HEK293 (cell line): ENCODE results near the gene EID3.

Source experiments
- CTCF ChIA-PET: fragments of 350-600 bp; formaldehyde crosslinking; extraction: SDS; loops from one replicate; lab custom pipeline; 2021; ENCODE audit warnings: antibody characterized with exemption; lab: Yijun Ruan, JAX
- POLR2A ChIA-PET: fragments of 300-600 bp; formaldehyde crosslinking; extraction: SDS; loops from one replicate; lab custom pipeline; 2020; ENCODE audit warnings: antibody characterized with exemption, inconsistent platforms; lab: Yijun Ruan, JAX
- H3K27ac ChIP-seq: fragments of 200-500 bp; sonication (Bioruptor generic); 2 replicates; pipeline ENCODE4 v1.5.1; 2014; ENCODE audit warnings: low read depth, low read length, control low read depth, inconsistent platforms; ENCODE audit errors: extremely low read depth
- H3K36me3 ChIP-seq, 2 experiments: fragments of 200-500 bp in 1 of 2; sonication (Bioruptor generic) in 1 of 2; 1 replicate in 1 of 2; 2 replicates in 1 of 2; pipeline ENCODE4 v1.5.1; 2014 to 2017; ENCODE audit warnings: inconsistent platforms in 2 of 2, low read length in 2 of 2; ENCODE audit not compliant: control insufficient read depth in 2 of 2, insufficient read depth in 1 of 2
- H3K4me1 ChIP-seq: fragments of 200-500 bp; sonication (Bioruptor generic); 2 replicates; pipeline ENCODE4 v1.5.1; 2014; ENCODE audit warnings: mild to moderate bottlenecking, low read length, inconsistent platforms; ENCODE audit not compliant: control insufficient read depth, insufficient read depth
- H3K4me3 ChIP-seq: 2 replicates; pipeline ENCODE4 v1.5.1; 2011; ENCODE audit warnings: low read depth, mild to moderate bottlenecking, control low read depth, low read length, moderate library complexity
- H3K9me3 ChIP-seq: fragments of 200-500 bp; sonication (Bioruptor generic); 2 replicates; pipeline ENCODE4 v1.5.1; 2014; ENCODE audit warnings: low read depth, low read length, inconsistent platforms; ENCODE audit not compliant: control insufficient read depth, insufficient read depth
- SALL2 ChIP-seq: fragments of 450-650 bp; formaldehyde crosslinking; IDR thresholded peaks from 2 replicates; pipeline ENCODE4 v1.5.0; 2017; ENCODE audit warnings: missing biosample characterization, mild to moderate bottlenecking, missing genetic modification characterization, borderline replicate concordance
- SP2 ChIP-seq: fragments of 450-650 bp; formaldehyde crosslinking; IDR thresholded peaks from 2 replicates; pipeline ENCODE4 v1.5.1; 2016; ENCODE audit warnings: missing biosample characterization, missing genetic modification characterization
- ZBTB20 ChIP-seq: fragments of 450-650 bp; formaldehyde crosslinking; IDR thresholded peaks from 2 replicates; pipeline ENCODE4 v1.5.1; 2016; ENCODE audit warnings: missing biosample characterization, missing genetic modification characterization
- ZNF175 ChIP-seq: fragments of 450-650 bp; formaldehyde crosslinking; IDR thresholded peaks from 2 replicates; pipeline ENCODE4 v1.5.1; 2016; ENCODE audit warnings: missing biosample characterization, missing genetic modification characterization
- TF ChIP-seq, protein P1 (sequence below): fragments of 450-650 bp; formaldehyde crosslinking; IDR thresholded peaks from 2 replicates; pipeline ENCODE4 v1.5.1; 2016; ENCODE audit warnings: missing biosample characterization, missing genetic modification characterization
- TF ChIP-seq, protein P2 (sequence below): fragments of 450-650 bp; formaldehyde crosslinking; IDR thresholded peaks from 2 replicates; pipeline ENCODE4 v1.5.1; 2016; ENCODE audit warnings: missing biosample characterization, missing genetic modification characterization
- TF ChIP-seq, protein P3 (sequence below): fragments of 450-650 bp; IDR thresholded peaks from 2 replicates; pipeline ENCODE4 v1.5.1; 2018; ENCODE audit warnings: missing biosample characterization, missing genetic modification characterization
- TF ChIP-seq, protein P4 (sequence below): fragments of 450-650 bp; formaldehyde crosslinking; IDR thresholded peaks from 2 replicates; pipeline ENCODE4 v1.5.1; 2016; ENCODE audit warnings: missing biosample characterization, missing genetic modification characterization, borderline replicate concordance
- TF ChIP-seq, protein P5 (sequence below): IDR thresholded peaks from 2 replicates; pipeline ENCODE4 v1.6.1; 2011; ENCODE audit warnings: mild to moderate bottlenecking, low read depth, low read length, borderline replicate concordance

Gene EID3

DNA sequence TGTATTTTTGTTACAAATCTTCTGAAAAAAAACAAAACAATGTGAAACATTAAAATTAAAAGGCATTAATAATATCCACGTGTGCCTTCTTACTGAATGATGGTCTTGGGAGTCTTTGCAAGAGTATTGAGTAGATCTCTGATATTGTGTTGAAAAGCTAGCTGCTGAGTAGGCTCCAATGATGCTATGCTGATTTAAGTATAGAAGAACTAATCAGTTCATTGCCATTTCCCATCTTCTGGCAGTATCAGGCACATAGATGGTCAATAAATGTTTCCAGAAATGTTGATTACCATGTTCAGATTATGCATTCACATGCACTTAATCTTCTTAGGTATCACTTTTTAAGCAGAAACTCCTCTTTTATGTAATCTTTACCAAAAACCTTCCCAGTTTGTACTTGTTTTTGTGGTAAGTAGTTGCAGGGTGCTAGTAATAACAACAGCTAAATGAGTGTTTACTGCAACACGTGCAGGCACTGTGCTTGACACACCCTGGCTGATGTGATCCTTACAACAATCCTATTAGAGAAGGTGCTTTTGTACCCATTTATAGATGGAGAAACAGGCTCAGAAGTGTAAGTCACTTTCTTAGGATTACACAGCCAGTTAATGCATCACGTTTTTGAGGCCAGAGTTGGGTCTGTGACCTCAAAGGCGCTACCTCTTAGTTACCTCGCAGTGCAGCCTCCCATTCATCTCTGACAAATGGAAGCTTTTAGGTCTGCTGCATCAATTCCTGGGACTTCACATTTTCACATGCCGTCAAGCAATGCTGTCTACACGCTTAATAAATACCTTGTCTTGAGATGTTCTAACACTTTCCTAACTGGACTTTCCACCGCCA lies 46.9 kb downstream of the EID3 start:
- H3K4me1 ChIP-seq: no peaks in the 10 kb centered on the region
- H3K9me3 ChIP-seq: no peaks in the 10 kb centered on the region
- no peak overlapping the region for H3K4me3 ChIP-seq
- TF ChIP-seq SP2 (tag by site-specific recombination): no peak
- TF ChIP-seq, protein P1, sequence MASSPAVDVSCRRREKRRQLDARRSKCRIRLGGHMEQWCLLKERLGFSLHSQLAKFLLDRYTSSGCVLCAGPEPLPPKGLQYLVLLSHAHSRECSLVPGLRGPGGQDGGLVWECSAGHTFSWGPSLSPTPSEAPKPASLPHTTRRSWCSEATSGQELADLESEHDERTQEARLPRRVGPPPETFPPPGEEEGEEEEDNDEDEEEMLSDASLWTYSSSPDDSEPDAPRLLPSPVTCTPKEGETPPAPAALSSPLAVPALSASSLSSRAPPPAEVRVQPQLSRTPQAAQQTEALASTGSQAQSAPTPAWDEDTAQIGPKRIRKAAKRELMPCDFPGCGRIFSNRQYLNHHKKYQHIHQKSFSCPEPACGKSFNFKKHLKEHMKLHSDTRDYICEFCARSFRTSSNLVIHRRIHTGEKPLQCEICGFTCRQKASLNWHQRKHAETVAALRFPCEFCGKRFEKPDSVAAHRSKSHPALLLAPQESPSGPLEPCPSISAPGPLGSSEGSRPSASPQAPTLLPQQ (tag by site-specific recombination): no peak
- TF ChIP-seq, protein P2, sequence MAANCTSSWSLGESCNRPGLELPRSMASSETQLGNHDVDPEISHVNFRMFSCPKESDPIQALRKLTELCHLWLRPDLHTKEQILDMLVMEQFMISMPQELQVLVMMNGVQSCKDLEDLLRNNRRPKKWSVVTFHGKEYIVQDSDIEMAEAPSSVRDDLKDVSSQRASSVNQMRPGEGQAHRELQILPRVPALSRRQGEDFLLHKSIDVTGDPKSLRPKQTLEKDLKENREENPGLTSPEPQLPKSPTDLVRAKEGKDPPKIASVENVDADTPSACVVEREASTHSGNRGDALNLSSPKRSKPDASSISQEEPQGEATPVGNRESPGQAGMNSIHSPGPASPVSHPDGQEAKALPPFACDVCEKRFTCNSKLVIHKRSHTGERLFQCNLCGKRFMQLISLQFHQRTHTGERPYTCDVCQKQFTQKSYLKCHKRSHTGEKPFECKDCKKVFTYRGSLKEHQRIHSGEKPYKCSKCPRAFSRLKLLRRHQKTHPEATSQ: no peak
- TF ChIP-seq, protein P3, sequence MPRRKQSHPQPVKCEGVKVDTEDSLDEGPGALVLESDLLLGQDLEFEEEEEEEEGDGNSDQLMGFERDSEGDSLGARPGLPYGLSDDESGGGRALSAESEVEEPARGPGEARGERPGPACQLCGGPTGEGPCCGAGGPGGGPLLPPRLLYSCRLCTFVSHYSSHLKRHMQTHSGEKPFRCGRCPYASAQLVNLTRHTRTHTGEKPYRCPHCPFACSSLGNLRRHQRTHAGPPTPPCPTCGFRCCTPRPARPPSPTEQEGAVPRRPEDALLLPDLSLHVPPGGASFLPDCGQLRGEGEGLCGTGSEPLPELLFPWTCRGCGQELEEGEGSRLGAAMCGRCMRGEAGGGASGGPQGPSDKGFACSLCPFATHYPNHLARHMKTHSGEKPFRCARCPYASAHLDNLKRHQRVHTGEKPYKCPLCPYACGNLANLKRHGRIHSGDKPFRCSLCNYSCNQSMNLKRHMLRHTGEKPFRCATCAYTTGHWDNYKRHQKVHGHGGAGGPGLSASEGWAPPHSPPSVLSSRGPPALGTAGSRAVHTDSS (tag by site-specific recombination): no peak
- no peak for TF ChIP-seq ZNF175
- TF ChIP-seq, protein P4, sequence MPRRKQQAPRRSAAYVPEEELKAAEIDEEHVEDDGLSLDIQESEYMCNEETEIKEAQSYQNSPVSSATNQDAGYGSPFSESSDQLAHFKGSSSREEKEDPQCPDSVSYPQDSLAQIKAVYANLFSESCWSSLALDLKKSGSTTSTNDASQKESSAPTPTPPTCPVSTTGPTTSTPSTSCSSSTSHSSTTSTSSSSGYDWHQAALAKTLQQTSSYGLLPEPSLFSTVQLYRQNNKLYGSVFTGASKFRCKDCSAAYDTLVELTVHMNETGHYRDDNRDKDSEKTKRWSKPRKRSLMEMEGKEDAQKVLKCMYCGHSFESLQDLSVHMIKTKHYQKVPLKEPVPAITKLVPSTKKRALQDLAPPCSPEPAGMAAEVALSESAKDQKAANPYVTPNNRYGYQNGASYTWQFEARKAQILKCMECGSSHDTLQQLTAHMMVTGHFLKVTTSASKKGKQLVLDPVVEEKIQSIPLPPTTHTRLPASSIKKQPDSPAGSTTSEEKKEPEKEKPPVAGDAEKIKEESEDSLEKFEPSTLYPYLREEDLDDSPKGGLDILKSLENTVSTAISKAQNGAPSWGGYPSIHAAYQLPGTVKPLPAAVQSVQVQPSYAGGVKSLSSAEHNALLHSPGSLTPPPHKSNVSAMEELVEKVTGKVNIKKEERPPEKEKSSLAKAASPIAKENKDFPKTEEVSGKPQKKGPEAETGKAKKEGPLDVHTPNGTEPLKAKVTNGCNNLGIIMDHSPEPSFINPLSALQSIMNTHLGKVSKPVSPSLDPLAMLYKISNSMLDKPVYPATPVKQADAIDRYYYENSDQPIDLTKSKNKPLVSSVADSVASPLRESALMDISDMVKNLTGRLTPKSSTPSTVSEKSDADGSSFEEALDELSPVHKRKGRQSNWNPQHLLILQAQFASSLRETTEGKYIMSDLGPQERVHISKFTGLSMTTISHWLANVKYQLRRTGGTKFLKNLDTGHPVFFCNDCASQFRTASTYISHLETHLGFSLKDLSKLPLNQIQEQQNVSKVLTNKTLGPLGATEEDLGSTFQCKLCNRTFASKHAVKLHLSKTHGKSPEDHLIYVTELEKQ (tag by site-specific recombination): no peak
- ChIA-PET CTCF (interaction anchor here (0.6 to 1.1 kb wide), 2 partner anchors 11 to 32 kb away, joined by 3 to 5 read pairs; no protein-coding TSS in a partner anchor), POLR2A (no interaction called here)
- no peak overlapping the region for H3K27ac ChIP-seq
- peaks cover 14 to 77% of the 10 kb centered on the region in 2 experiments; a peak in 2 of 3 replicates for H3K36me3 ChIP-seq

DNA sequence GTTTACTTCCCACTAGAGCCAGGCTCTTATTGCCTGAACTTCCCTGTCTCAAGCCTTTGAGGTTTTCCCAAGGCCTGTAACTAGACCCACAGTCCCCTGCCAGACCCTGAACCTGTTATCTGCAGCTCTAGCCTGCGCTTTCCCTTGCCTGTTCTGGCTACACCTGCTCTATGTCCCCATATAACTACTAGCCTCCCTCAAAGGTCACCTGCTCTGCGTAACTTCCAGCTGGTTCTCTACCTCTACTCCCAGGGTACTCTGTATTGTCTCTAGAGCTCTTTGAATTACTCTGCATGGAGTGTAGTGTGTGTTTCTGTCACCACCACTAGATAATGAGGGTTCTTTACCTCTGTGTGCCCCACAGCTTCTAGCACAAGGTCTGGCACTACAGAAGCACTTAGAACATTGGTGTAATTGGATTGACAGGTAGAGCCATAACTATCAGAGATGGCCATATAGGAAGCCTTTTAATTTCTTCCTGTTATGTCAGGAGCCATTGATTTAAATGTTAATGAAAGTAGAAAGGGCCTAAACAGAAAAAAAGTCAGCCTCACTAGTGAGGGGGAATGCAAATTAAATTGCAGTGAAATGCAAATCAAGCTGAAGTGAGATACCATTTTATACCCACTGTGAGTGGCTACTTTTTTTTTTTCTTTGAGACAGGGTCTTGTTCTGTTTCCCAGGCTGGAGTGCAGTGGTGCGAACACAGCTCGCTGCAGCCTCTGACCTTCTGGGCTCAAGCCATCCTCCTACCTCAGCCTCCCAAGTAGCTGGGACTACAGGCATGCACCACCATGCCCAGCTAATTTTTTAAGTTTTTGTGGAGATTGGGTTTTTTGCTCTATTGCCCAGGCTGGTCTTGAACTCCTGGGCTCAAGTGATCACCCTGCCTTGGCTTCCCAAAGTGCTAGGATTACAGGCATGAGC lies 47.8 kb downstream of the EID3 start:
- POLR2A ChIA-PET: no interaction called here
- peaks cover 9 to 69% of the 10 kb centered on the region in 2 experiments; a peak in 2 of 3 replicates for H3K36me3 ChIP-seq

More for the DNA sequence above, 47.8 kb downstream of the EID3 start:
- CTCF ChIA-PET: no interaction called here
- TF ChIP-seq, protein P5, sequence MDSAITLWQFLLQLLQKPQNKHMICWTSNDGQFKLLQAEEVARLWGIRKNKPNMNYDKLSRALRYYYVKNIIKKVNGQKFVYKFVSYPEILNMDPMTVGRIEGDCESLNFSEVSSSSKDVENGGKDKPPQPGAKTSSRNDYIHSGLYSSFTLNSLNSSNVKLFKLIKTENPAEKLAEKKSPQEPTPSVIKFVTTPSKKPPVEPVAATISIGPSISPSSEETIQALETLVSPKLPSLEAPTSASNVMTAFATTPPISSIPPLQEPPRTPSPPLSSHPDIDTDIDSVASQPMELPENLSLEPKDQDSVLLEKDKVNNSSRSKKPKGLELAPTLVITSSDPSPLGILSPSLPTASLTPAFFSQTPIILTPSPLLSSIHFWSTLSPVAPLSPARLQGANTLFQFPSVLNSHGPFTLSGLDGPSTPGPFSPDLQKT: no peak
- TF ChIP-seq ZBTB20 (tag by site-specific recombination) (no peak), SALL2 (tag by site-specific recombination) (no peak)
- TF ChIP-seq, protein P4 (tag by site-specific recombination): no peak
- Histone ChIP-seq H3K4me3 (no peak overlapping the region), H3K4me1 (no peaks in the 10 kb centered on the region), H3K27ac (no peak overlapping the region), H3K9me3 (no peaks in the 10 kb centered on the region)
